Breast epithelium (tissue), 3 donors: ENCODE data around the gene SSTR3.

Experiments
- CTCF ChIP-seq, 3 donors: fragments of 450-650 bp; IDR thresholded peaks; one replicate each; pipeline ENCODE4 v1.5.1; 2016 to 2017; ENCODE audit warnings: antibody characterized with exemption in 3 of 3, mild to moderate bottlenecking in 3 of 3, moderate library complexity in 3 of 3
- POLR2A ChIP-seq: fragments of 450-650 bp; IDR thresholded peaks from one replicate; pipeline ENCODE4 v1.6.1; 2016; ENCODE audit warnings: antibody characterized with exemption, mild to moderate bottlenecking, moderate library complexity
- POLR2AphosphoS5 ChIP-seq, 3 donors: sonication (generic); formaldehyde crosslinking; IDR thresholded peaks; one replicate each; pipeline ENCODE4 v1.6.1; 2017; ENCODE audit warnings: antibody characterized with exemption in 3 of 3

DNA sequence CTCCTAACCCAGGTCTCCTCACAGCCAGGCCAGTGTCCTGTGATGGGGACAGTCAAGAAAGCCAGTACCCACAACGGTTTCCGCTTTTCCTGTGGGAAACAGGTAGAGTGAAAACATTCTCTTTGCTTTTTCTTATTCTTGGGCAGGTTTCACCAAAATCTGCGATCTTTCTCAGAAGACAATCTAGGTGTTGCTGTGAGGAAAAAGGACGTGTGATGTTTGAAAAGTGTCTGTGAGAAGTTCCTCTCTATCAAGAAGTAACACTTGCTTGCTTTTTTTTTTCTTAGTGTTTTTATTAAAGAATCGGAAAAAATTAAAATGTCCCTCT lies 53.4 kb downstream of the SSTR3 start:
- TF ChIP-seq POLR2A = no peak
- TF ChIP-seq CTCF (IDR thresholded peaks at IDR 0.05) = no peak
- TF ChIP-seq POLR2AphosphoS5 (IDR thresholded peaks at IDR 0.05) = no peak
